HT-29 (cell line): Measurements from ENCODE around the gene EIF2B5. TPM values are rescaled to one million over a fixed set of nuclear protein-coding genes. Genes with fewer than 3 reads are reported as not detected.

Source experiments
- DNase-seq: peaks from one replicate; pipeline ENCODE4 v3.0.0-alpha.2; 2015; ENCODE audit warnings: low spot score
- small RNA-seq: library from RNA; depleted of rRNA; stranded (forward); fragments of <200 nt; gene quantifications from one replicate; pipeline ENCODE3, GENCODE V24; 2014
- total RNA-seq: library from RNA; depleted of rRNA; stranded (reverse); fragments of >200 nt; shearing (Covaris generic); gene quantifications from 2 replicates; pipeline ENCODE4 v1.2.3, GENCODE V29; 2014; rRNA removed

EIF2B5 gene
- total RNA-seq, 1 experiment from 2014 or later = 36.2 TPM

DNA sequence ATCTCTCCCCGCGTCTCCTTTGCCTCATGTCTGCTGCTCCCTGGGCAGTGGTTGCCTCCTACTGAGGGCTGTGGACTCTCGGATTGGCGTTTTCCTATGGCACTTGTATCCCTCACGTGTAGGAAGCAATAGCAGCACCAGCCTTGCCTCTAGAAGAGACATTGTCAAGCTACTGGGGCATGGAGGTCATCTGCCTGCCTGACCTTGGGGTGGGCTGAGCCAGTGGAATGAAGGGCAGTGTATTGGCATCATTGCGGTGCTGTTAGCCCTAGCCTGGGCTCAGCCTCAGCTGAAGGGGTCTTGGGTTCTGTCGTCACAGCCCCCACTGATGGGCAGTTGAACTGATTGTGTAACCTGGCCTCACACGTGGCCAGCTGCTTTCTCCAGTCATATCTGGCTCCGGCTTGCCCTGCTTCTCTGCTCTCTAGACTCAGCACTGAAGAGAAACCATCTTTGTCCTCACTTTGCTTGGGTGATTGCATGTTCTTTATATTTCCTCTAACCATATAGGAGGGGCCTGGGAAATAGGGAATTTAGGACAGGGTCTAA is 58.9 kb downstream of the EIF2B5 start:
- DNase-seq = no peak

Small RNA genes within 50 kb of the gene (small RNA-seq; reads per million reads assigned to genes)
- gene RF00019 = not detected

Other genes starting within 250 kb of the EIF2B5 start
- 3.7 and 4.8 TPM in 2 replicates for gene ABCC5, start 117.5 kb upstream of the EIF2B5 start, total RNA-seq
- gene HTR3D, start 103.6 kb upstream of the EIF2B5 start, total RNA-seq = not detected in 2 replicates
- gene HTR3C, start 82.3 kb upstream of the EIF2B5 start, total RNA-seq = not detected in 2 replicates
- gene HTR3E, start 38.3 kb upstream of the EIF2B5 start, total RNA-seq = not detected in 2 replicates
- 75.1 and 83.9 TPM in 2 replicates for gene DVL3, start 20.0 kb downstream of the EIF2B5 start, total RNA-seq
- gene AP2M1, start 39.5 kb downstream of the EIF2B5 start, total RNA-seq = 280 and 309 TPM in 2 replicates
- gene ABCF3, start 50.8 kb downstream of the EIF2B5 start, total RNA-seq = 42.3 and 51.3 TPM in 2 replicates
- 0.63 and 1.4 TPM in 2 replicates for gene VWA5B2, start 94.2 kb downstream of the EIF2B5 start, total RNA-seq
- gene ALG3, start 113.6 kb downstream of the EIF2B5 start, total RNA-seq = 103 and 117 TPM in 2 replicates
- gene EEF1AKMT4, start 114.3 kb downstream of the EIF2B5 start, total RNA-seq = 17.7 and 19.4 TPM in 2 replicates
- gene CAMK2N2, start 126.2 kb downstream of the EIF2B5 start, total RNA-seq = 0.13 TPM in 1 of 2 replicates, not detected in the other
- gene ECE2, start 140.7 kb downstream of the EIF2B5 start, total RNA-seq = not detected in 2 replicates
- 306 and 330 TPM in 2 replicates for gene PSMD2, start 163.9 kb downstream of the EIF2B5 start, total RNA-seq
- 494 and 497 TPM in 2 replicates for gene EIF4G1, start 179.2 kb downstream of the EIF2B5 start, total RNA-seq
- 21.4 and 26.6 TPM in 2 replicates for gene FAM131A, start 202.2 kb downstream of the EIF2B5 start, total RNA-seq
- gene CLCN2, start 226.2 kb downstream of the EIF2B5 start, total RNA-seq = 59.4 and 64.0 TPM in 2 replicates
- 138 and 157 TPM in 2 replicates for gene POLR2H, start 226.4 kb downstream of the EIF2B5 start, total RNA-seq
- 0.50 and 0.56 TPM in 2 replicates for gene THPO, start 242.8 kb downstream of the EIF2B5 start, total RNA-seq
- gene CHRD, start 244.7 kb downstream of the EIF2B5 start, total RNA-seq = 3.4 and 5.2 TPM in 2 replicates